ENCODE measurements around the gene IGDCC3. TPM values are rescaled to one million over a fixed set of nuclear protein-coding genes. Genes with fewer than 3 reads are reported as not detected.

Gene IGDCC3
- total and polyA plus RNA-seq, 2 donors (not counting 3 experiments of a cell fraction or from before 2014, with no cell fraction given), result 0.03 TPM; not detected in 1

- H3K27me3 ChIP-seq (ENCODE audit: control insufficient read depth in 2 of 2, insufficient read depth in 2 of 2, low read length in 2 of 2), result peaks cover 7 to 10% of the 10 kb centered on the region in 2 experiments
- no peaks in the 10 kb centered on the region for H3K9me3 ChIP-seq (replicated peaks; ENCODE audit: control insufficient read depth, insufficient read depth, low read length)
- H3K4me1 ChIP-seq (ENCODE audit: control insufficient read depth, extremely low read depth, insufficient read depth, low read length), result no peaks in the 10 kb centered on the region
- H3K9ac ChIP-seq (replicated peaks; ENCODE audit: extremely low read depth, insufficient read depth, low read length), result no peak overlapping the region
- TF ChIP-seq MYC (IDR thresholded peaks at IDR 0.05; ENCODE audit: low read depth, low read length) (no peak), POLR2AphosphoS5 (IDR thresholded peaks at IDR 0.05; ENCODE audit: insufficient read depth, low read depth, low read length) (no peak), MAX (IDR thresholded peaks at IDR 0.05; ENCODE audit: insufficient read depth, insufficient read length) (no peak), CTCF (IDR thresholded peaks at IDR 0.05; ENCODE audit: extremely low read depth in 1 of 2, insufficient read depth in 1 of 2, low read depth in 1 of 2, low read length in 2 of 2) (no peak)
- no peaks in the 10 kb centered on the region for H3K9me1 ChIP-seq (replicated peaks; ENCODE audit: control insufficient read depth, extremely low read depth, insufficient read depth, low read length)
- ChIA-PET POLR2A (no interaction called here), CTCF (interaction anchor here (1.0 kb wide), 1 partner anchor 13 kb away, joined by 3 read pairs; no protein-coding TSS in a partner anchor)
- FAIRE-seq (no peak), DNase-seq (ENCODE audit: low read depth, low spot score) (no peak)
- H4K20me1 ChIP-seq (replicated peaks; ENCODE audit: control insufficient read depth, extremely low read depth, insufficient read depth, low read length), result no peaks in the 10 kb centered on the region
- H3K27ac ChIP-seq (ENCODE audit: insufficient read depth, low read depth, low read length), result no peak overlapping the region
- H2AFZ ChIP-seq (ENCODE audit: low read depth, low read length), result no peak overlapping the region
- intact Hi-C loops (cut with micrococcal nuclease) (no loop called here), dilution Hi-C loops (cut with MboI; ENCODE audit: extremely low pct_ligation_motif_present, low sequenced_read_pairs) (no loop called here)
- no TSS peak for BruUV-seq (replicated peaks)
- H3K4me2 ChIP-seq (ENCODE audit: insufficient read depth, low read length), result no peak overlapping the region
- H3K79me2 ChIP-seq (ENCODE audit: control insufficient read depth, insufficient read depth, low read length), result no peaks in the 10 kb centered on the region
- H3K4me3 ChIP-seq (replicated peaks in 1 of 3; ENCODE audit: insufficient read depth in 1 of 3, low read depth in 1 of 3, low read length in 3 of 3), result no peak overlapping the region
- H3K36me3 ChIP-seq (ENCODE audit: control insufficient read depth in 2 of 2, extremely low read depth in 1 of 2, insufficient read depth in 2 of 2, low read length in 2 of 2), result no peaks in the 10 kb centered on the region
Observed at GRCh38 chr15:65310431-65311137, 67.2 kb downstream of the IGDCC3 start.
